Measurements from ENCODE around the gene MED8. TPM values are rescaled to one million over a fixed set of nuclear protein-coding genes. Genes with fewer than 3 reads are reported as not detected.

MED8 gene
- total and polyA plus RNA-seq, 2 of the 13 experiments (the other 11 are each of a cell fraction or from before 2014, with no cell fraction given): 16.9 to 77.4 TPM

- TF ChIP-seq DZIP1 (CRISPR knock-in tag; IDR thresholded peaks at IDR 0.05) (peak; percentile 74), RBAK (CRISPR knock-in tag; IDR thresholded peaks at IDR 0.05) (no peak), ZNF33B (CRISPR knock-in tag; IDR thresholded peaks at IDR 0.05) (no peak), KLF15 (CRISPR knock-in tag; IDR thresholded peaks at IDR 0.05; ENCODE audit: borderline replicate concordance) (no peak), ZNF235 (CRISPR knock-in tag; IDR thresholded peaks at IDR 0.05; ENCODE audit: borderline replicate concordance) (peak; percentile 81; the same call in 1 of the 2 replicates), EP300 (IDR thresholded peaks at IDR 0.05; ENCODE audit: low read depth in 2 of 2, low read length in 2 of 2) (no peak), EP300 (CRISPR knock-in tag; IDR thresholded peaks at IDR 0.05; ENCODE audit: borderline replicate concordance) (no peak; the same call in 1 of the 2 replicates), PPARG (CRISPR knock-in tag; conservative IDR thresholded peaks at IDR 0.05) (peak; percentile 80), ZNF883 (CRISPR knock-in tag; IDR thresholded peaks at IDR 0.05; ENCODE audit: not compliant biosample characterization) (peak; percentile 95), ZNF878 (CRISPR knock-in tag; IDR thresholded peaks at IDR 0.05) (no peak)
- TF ChIP-seq, protein P1, sequence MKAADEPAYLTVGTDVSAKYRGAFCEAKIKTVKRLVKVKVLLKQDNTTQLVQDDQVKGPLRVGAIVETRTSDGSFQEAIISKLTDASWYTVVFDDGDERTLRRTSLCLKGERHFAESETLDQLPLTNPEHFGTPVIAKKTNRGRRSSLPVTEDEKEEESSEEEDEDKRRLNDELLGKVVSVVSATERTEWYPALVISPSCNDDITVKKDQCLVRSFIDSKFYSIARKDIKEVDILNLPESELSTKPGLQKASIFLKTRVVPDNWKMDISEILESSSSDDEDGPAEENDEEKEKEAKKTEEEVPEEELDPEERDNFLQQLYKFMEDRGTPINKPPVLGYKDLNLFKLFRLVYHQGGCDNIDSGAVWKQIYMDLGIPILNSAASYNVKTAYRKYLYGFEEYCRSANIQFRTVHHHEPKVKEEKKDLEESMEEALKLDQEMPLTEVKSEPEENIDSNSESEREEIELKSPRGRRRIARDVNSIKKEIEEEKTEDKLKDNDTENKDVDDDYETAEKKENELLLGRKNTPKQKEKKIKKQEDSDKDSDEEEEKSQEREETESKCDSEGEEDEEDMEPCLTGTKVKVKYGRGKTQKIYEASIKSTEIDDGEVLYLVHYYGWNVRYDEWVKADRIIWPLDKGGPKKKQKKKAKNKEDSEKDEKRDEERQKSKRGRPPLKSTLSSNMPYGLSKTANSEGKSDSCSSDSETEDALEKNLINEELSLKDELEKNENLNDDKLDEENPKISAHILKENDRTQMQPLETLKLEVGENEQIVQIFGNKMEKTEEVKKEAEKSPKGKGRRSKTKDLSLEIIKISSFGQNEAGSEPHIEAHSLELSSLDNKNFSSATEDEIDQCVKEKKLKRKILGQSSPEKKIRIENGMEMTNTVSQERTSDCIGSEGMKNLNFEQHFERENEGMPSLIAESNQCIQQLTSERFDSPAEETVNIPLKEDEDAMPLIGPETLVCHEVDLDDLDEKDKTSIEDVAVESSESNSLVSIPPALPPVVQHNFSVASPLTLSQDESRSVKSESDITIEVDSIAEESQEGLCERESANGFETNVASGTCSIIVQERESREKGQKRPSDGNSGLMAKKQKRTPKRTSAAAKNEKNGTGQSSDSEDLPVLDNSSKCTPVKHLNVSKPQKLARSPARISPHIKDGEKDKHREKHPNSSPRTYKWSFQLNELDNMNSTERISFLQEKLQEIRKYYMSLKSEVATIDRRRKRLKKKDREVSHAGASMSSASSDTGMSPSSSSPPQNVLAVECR (CRISPR knock-in tag; IDR thresholded peaks at IDR 0.05; ENCODE audit: borderline replicate concordance): peak; percentile 98
- TF ChIP-seq, protein P2, sequence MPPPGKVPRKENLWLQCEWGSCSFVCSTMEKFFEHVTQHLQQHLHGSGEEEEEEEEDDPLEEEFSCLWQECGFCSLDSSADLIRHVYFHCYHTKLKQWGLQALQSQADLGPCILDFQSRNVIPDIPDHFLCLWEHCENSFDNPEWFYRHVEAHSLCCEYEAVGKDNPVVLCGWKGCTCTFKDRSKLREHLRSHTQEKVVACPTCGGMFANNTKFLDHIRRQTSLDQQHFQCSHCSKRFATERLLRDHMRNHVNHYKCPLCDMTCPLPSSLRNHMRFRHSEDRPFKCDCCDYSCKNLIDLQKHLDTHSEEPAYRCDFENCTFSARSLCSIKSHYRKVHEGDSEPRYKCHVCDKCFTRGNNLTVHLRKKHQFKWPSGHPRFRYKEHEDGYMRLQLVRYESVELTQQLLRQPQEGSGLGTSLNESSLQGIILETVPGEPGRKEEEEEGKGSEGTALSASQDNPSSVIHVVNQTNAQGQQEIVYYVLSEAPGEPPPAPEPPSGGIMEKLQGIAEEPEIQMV (CRISPR knock-in tag; IDR thresholded peaks at IDR 0.05; ENCODE audit: low read depth): no peak
- TF ChIP-seq, protein P3, sequence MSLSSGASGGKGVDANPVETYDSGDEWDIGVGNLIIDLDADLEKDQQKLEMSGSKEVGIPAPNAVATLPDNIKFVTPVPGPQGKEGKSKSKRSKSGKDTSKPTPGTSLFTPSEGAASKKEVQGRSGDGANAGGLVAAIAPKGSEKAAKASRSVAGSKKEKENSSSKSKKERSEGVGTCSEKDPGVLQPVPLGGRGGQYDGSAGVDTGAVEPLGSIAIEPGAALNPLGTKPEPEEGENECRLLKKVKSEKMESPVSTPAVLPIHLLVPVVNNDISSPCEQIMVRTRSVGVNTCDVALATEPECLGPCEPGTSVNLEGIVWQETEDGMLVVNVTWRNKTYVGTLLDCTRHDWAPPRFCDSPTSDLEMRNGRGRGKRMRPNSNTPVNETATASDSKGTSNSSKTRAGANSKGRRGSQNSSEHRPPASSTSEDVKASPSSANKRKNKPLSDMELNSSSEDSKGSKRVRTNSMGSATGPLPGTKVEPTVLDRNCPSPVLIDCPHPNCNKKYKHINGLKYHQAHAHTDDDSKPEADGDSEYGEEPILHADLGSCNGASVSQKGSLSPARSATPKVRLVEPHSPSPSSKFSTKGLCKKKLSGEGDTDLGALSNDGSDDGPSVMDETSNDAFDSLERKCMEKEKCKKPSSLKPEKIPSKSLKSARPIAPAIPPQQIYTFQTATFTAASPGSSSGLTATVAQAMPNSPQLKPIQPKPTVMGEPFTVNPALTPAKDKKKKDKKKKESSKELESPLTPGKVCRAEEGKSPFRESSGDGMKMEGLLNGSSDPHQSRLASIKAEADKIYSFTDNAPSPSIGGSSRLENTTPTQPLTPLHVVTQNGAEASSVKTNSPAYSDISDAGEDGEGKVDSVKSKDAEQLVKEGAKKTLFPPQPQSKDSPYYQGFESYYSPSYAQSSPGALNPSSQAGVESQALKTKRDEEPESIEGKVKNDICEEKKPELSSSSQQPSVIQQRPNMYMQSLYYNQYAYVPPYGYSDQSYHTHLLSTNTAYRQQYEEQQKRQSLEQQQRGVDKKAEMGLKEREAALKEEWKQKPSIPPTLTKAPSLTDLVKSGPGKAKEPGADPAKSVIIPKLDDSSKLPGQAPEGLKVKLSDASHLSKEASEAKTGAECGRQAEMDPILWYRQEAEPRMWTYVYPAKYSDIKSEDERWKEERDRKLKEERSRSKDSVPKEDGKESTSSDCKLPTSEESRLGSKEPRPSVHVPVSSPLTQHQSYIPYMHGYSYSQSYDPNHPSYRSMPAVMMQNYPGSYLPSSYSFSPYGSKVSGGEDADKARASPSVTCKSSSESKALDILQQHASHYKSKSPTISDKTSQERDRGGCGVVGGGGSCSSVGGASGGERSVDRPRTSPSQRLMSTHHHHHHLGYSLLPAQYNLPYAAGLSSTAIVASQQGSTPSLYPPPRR (CRISPR knock-in tag; IDR thresholded peaks at IDR 0.05; ENCODE audit: borderline replicate concordance): peak; percentile 67; the same call in 1 of the 2 replicates
Measured at GRCh38 chr1:43389326-43390313, at the start of gene MED8, which contains the start of gene SZT2 (continued).

Measured in HepG2 (cell line).